Right cardiac atrium (tissue), 5 donors: Measurements from ENCODE around the gene FKBP10. TPM values are rescaled to one million over a fixed set of nuclear protein-coding genes. Genes with fewer than 3 reads are reported as not detected.

Experiments
- ATAC-seq, 2 donors: fragments of 200-7000 bp; cut with Tn5 transposase; one replicate each; pipeline versions ENCODE4 v1.8.0 to v1.9.1; 2020; ENCODE audit warnings: moderate library complexity in 2 of 2, mild to moderate bottlenecking in 1 of 2
- DNase-seq, 3 donors: peaks; one replicate each; pipeline ENCODE4 v3.0.0-alpha.2; 2020
- H3K27ac ChIP-seq: one replicate; pipeline ENCODE4 v1.5.1; 2013; ENCODE audit warnings: mild to moderate bottlenecking, low read length, control low read depth, moderate library complexity
- H3K27me3 ChIP-seq: one replicate; pipeline ENCODE4 v1.6.1; 2013; ENCODE audit not compliant: control insufficient read depth, insufficient read depth
- H3K4me1 ChIP-seq: one replicate; pipeline ENCODE4 v1.6.1; 2013; ENCODE audit warnings: low read length; ENCODE audit not compliant: control insufficient read depth, insufficient read depth
- H3K4me3 ChIP-seq: one replicate; pipeline ENCODE4 v1.5.1; 2013; ENCODE audit warnings: low read length, control low read depth
- H3K9me3 ChIP-seq: one replicate; pipeline ENCODE4 v1.6.1; 2013; ENCODE audit warnings: low read length; ENCODE audit not compliant: control insufficient read depth
- WGBS: extraction: QIAGEN DNeasy Blood & Tissue Kit; methylation state at CpG from one replicate; pipeline ENCODE4 v1.1.7; 2013; 5-methylcytosine and 5-hydroxymethylcytosine counted together
- intact Hi-C, 4 donors: fragments of 100-400 bp; cut with DNase I; formaldehyde crosslinking; loops; one replicate each; pipeline versions ENCODE4 v1.11.0 to v1.14.0; 2022 to 2023
- polyA plus RNA-seq: library from polyadenylated mRNA; stranded (reverse); fragments of 200-250 nt; gene quantifications from one replicate; pipeline ENCODE4 v1.2.3, GENCODE V29; 2013
- total RNA-seq, 4 donors: library from RNA; stranded (reverse); fragmentation: NEBNext Ultra II Directional; extraction: Animal tissue kit (Norgen Biotek cat#: 25700); gene quantifications; one replicate each; pipeline ENCODE4 v1.2.1, GENCODE V29; 2021
- donor health status: healthy with polysubstance abuse.
- donor health status: DM: no; HTN: yes; CAD: no.
- donor health status: DM: no; HTN: no; CAD: no.
- donor health status: DM: no; HTN: yes; CAD: no; lungs with severe emphysema.
- donor health status: DM: yes; HTN: yes; CAD: no.

Gene FKBP10
- total and polyA plus RNA-seq, 5 donors = 24.8 to 42.7 (median 36.7) TPM

DNA sequence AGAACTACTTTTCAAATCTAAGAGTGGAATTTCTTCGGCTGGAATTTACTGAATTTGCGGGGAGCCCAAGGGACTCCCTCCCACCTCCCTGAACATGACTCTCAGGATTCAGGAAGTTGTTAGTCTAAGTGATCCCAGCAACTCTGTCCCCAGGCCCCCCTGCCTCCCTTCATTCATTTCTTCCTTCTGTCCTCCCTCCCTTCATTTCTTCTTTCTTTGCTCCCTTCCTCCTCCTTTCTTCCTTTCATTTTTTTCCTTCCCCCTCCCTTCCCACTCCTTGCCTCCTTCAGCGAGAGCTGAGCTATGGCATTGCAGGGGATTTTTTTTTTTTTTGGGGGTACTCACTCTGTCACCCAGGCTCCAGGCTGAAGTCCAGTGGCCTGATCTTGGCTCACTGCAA, 15.4 kb upstream of the FKBP10 start:
- DNase-seq (no peak), ATAC-seq (no peak)
- no peak overlapping the region for H3K27ac ChIP-seq
- WGBS = 87% methylated on average over 3 of the region's 3 CpGs
- H3K9me3 ChIP-seq = no peaks in the 10 kb centered on the region
- peaks cover 17% of the 10 kb centered on the region for H3K4me1 ChIP-seq
- no peak overlapping the region for H3K4me3 ChIP-seq
- intact Hi-C loops = no loop called here
- H3K27me3 ChIP-seq = no peaks in the 10 kb centered on the region

DNA sequence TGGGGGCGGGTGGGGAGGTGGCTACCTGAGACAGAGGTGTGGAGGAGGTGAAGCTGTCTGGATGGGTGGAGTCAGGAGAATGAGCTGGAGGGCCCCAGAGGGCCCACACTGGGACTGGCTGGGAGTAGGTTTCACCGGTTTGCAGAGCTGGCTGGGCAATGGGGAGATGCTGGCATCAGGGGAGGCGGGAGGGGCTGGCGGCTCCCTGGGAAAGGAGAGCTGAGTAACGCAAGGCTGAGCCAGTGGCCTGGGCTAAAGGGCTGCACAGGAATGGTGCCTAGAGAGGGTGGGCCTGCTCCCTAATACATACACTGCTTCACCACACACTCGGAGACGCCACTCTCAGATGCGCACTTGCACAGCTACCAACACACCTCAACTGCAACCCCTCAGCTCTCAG, 13.4 kb upstream of the FKBP10 start:
- Histone ChIP-seq H3K27me3 (no peaks in the 10 kb centered on the region), H3K4me1 (no peaks in the 10 kb centered on the region), H3K9me3 (no peaks in the 10 kb centered on the region), H3K27ac (no peak overlapping the region), H3K4me3 (no peak overlapping the region)
- no peak for DNase-seq
- no peak for ATAC-seq
- intact Hi-C loops = no loop called here
- 91% methylated on average over 8 of the region's 8 CpGs for WGBS

DNA sequence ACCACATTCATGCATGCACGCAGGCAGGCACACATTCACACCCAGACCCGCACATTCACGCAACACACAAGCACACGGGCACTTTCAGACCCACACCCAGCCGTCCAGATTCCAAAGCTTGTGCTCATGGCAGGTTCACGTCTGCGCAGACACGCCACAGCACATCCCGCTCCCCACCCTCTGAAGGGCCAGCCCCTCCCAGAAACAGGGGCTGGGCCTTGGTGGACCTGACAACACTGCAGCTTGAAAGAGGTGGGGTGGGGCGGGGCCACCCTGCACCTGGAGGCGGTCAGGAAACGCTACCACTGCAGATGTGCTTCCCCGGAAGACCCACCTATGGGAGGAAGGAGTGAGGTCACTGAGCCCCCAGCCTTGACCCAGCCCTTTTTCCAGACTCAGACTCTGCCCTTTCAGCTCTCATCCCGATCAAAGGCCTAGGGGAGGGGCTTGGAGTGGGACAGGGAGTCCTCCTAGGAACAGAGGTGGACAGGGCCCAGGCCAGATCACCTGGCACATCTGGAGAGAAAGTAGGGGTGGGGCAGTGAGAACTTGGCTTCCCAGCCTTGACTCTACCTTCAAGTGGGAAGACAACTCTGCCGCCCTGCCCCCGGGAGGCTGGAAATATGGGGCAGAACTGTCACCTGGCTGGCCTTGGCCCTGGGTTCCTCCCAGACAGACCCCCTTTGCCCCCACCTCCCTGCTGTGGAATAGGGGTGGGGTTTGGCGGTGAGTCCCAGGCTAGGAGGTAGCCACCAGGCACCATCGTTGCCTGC, 12.0 kb upstream of the FKBP10 start:
- Histone ChIP-seq H3K27ac (no peak overlapping the region), H3K4me3 (no peak overlapping the region), H3K9me3 (no peaks in the 10 kb centered on the region), H3K27me3 (no peaks in the 10 kb centered on the region), H3K4me1 (no peaks in the 10 kb centered on the region)
- ATAC-seq (peak; percentile 52 to 54), DNase-seq (no peak)
- WGBS = 49% methylated on average over 18 of the region's 18 CpGs
- intact Hi-C loops = loop anchor here in 3 of 4 donors (1.0 to 2.0 kb wide), 3 partner anchors 61 to 62 kb away; no protein-coding TSS in a partner anchor

DNA sequence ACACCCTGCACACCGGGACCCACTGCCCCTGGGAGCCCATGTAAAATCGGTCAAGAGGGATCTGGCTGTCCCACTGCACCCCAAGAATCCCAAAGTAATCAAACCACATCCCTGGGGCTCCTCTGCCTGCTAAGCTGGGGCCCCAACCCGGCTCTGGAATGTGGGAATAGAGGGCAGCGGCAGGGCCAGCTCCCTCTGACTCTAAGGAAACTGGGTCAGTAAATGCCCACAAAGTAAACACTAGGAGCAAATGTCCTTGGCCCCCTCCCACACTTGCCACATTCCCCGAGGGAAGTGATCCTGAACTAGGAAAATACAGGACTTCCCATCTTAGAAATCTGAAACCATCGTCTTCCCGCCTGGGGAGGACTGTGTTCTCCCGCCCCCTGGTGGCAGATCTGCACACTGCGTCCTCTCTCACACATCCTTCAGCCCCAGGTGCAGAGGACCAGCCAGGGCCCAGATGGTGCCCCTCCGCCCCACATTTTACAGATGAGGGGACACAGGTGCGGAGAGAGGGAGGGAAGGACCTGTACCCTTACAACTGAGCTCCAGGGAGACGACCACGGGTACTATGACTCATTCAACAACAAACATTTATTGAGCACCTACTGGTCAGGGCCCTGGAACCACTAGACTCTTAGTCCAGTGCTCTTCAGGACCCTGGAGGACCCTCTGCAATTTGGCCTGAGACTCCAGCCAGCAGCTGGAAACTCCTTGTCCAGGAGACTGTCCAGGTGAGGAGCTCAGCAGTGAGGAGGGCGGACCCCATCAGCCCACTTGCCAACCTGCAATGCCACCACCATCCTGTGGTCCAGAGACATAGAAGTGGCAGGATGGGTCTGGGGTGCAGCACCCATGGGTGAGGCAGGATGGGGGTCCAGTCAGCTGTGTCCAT, 11.2 kb upstream of the FKBP10 start:
- Histone ChIP-seq H3K27ac (no peak overlapping the region), H3K4me3 (no peak overlapping the region), H3K9me3 (no peaks in the 10 kb centered on the region), H3K27me3 (no peaks in the 10 kb centered on the region), H3K4me1 (no peaks in the 10 kb centered on the region)
- intact Hi-C loops = loop anchor here (1.0 to 2.0 kb wide), 3 partner anchors 62 to 63 kb away; no protein-coding TSS in a partner anchor
- ATAC-seq (peak; percentile 78 to 83), DNase-seq (peak; percentile 77 to 94 (median 91))
- 14% methylated on average over 14 of the region's 14 CpGs for WGBS

DNA sequence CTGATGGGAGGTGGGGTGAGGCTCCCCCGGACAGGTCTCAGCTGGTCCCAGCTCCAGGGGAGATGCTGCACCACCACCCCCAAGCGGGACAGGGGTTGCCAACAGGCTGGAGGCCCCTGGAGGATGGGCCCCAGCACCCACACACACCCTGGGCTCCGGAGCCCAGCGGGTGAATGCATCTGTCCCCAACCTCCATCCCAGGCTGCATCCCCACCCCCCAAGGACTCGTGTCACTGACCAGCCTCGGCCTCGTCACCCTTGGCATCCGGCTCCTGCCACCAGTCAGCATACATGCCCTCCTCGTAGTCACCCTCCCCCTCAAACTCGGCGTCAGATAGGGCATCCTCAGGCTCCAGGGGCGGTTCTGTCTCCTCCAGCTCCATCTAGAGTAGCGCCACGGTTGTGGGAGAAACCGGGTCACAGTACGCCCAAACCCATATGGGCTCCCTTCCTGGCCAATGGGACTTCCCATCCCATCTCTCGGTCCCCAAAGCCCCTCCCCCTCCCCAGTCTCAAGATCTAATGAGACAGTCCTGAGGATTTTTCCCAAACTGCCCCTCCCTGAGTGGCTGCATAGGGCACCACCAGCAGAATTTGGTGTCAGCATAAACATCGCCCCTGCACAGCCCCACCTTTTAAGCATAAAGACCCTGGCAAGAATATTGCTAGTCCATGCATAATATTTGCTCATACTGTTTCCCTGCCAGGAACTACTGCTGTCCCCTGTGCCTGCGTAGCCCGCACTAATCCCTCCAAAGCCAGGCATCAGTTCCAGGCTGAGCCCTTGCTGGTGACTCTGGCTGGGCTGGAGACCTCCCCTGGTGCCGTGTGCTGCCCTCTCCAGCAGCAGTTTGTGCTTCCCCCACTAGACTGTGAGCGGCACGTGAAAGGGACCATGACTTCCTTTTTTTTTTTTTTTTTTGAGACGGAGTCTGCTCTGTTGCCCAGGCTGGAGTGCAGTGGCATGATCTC, 9.5 kb upstream of the FKBP10 start:
- Histone ChIP-seq H3K27me3 (no peaks in the 10 kb centered on the region), H3K4me1 (no peaks in the 10 kb centered on the region), H3K4me3 (no peak overlapping the region), H3K27ac (no peak overlapping the region), H3K9me3 (no peaks in the 10 kb centered on the region)
- ATAC-seq = no peak
- no peak for DNase-seq
- 72% methylated on average over 24 of the region's 24 CpGs for WGBS
- intact Hi-C loops = loop anchor here in 1 of 4 donors (2.0 kb wide), 1 partner anchor 65 kb away; no protein-coding TSS in a partner anchor

DNA sequence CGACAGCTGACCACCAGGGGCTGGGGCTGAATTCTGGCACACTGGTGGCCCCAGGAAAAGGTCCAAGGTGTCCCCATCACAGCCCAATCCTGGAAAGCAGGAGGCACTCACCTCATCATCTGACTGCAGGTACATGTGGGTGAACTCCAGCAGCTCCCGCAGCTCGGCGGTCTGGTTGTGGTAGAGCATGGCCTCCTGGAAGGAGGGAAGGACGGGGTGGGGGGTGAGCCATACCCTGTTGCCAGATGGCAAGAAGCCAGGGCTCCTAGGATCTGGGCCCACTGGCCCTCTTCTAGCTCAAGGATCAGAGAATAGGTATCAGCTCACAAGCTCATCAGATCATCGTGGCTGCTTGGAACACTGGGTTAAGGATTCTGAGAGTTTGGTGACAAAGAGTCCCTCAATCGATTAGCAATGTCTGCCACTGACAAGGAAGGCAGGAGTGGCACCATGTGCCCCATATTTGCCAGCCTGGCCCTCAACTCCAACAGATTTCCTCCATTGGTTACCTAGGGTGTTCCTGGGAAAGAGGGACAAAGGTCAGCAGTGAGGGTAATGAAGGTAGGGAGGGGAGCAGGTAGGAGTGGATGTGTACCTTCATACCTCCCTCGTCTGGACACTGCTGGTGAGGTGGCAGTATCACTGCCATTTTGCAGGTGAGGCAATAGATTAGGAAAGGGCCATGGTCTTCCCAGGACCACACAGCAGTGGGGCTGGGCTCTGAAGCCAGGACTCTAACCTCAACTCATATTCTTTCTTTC, 5.9 kb upstream of the FKBP10 start:
- H3K27ac ChIP-seq = no peak overlapping the region
- intact Hi-C loops = no loop called here
- H3K4me1 ChIP-seq = no peaks in the 10 kb centered on the region
- no peak for ATAC-seq
- no peaks in the 10 kb centered on the region for H3K27me3 ChIP-seq
- H3K4me3 ChIP-seq = no peak overlapping the region
- no peak for DNase-seq
- H3K9me3 ChIP-seq = no peaks in the 10 kb centered on the region
- 88% methylated on average over 8 of the region's 8 CpGs for WGBS

DNA sequence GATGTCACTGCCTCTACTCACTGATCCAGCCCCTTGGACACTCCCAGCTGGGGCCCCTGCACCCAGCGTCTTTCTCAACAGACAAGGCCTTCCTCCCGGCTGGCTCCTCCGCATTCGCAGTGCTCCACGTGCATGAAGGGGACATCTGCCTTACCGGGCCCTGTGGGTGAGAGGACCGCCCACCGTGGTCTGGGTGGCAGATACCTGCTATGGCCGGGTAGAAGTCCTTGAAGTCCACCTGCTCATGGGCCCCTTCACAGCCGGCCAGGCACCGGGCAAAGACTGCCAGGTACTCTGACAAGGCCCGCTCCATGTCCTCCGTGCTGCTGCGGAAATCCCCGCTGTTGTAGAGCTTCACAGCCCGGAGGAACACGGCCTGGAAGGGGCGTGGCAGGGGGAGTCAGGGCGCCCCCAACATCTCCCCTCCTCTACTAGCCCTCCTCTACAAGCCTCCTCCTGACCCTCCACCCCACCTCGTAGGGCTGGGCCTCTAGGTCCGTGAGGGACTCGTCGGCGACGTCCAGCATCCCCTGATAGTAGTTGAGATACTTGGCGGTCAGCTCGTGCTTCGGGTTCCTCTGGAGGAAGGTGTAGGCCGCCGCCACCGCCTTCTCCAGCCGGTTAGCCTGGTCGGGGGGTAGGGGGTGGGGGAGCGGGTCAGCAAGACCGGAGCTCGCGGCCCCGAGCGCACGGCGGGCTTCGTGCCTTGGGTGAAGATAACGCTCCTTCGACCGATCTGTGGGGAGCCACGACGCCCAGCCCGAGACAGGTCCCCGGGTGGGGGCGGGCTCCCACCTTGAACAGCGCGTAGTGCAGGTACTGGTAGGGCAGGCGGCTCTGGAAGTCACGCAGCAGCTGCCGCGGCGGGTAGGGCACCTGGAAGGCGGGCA, 1.9 kb upstream of the FKBP10 start:
- ATAC-seq (peak in 1 of 2 donors; percentile 2), DNase-seq (peak in 1 of 3 donors; percentile 52)
- Histone ChIP-seq H3K4me3 (peak overlapping the region; percentile 64), H3K9me3 (no peaks in the 10 kb centered on the region), H3K4me1 (no peaks in the 10 kb centered on the region), H3K27ac (peak overlapping the region; percentile 19), H3K27me3 (no peaks in the 10 kb centered on the region)
- WGBS = 26% methylated on average over 58 of the region's 58 CpGs
- intact Hi-C loops = no loop called here

DNA sequence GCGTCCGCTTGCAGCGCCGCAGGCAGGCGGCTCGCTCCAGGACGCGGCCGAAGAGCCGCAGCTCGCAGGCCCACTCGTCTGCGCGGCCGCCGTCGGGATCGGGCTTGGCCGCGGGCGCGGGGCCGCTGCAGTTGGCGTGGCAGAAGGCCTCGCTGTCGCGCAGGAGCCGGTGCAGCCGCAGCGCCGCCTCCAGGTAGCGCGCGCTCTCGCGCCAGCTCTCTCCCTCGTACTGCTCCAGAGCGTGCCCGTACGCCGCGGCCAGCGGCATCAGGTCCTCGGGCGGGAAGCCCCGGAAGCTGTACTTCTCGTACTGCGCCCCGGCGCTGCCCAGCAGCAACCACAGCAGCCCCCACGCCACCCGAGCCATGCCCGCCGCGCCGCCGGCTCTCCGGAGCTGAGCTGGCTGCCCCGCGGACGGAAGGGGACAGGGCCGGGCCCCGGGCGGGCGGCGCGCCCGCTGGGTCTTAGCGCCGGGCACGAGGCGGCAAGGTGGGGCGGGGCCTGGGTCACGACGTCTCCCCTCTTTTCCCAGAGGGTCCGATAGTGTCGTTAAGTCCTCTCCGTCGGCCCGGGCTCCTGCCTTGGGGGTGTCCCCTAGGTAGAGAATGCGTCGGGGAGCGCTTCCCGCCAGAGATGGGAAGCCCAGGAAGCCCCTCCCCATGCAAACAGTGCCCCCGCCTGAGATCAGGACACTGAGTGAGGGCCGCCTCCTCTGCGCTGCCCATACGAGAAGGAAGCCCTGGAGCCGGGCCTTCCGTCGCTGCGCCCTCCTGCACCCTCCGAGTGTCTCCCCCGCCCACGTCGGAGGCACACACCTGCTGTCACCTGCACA, 1.0 kb upstream of the FKBP10 start, which contains the start of gene P3H4:
Gene P3H4, minus strand, starts transcription at position 401 of the 832 bp plus-strand sequence. Its CDS starts 34 bp downstream, at position 367.
- ATAC-seq (peak; percentile 86 to 88), DNase-seq (peak; percentile 81 to 93 (median 91))
- Histone ChIP-seq H3K4me3 (peak within 1 kb of the TSS; percentile 64), H3K4me1 (no peaks in the 10 kb centered on the region), H3K27me3 (no peaks in the 10 kb centered on the region), H3K27ac (peak within 1 kb of the TSS; percentile 19), H3K9me3 (no peaks in the 10 kb centered on the region)
- intact Hi-C loops = no loop called here
- WGBS = under 1% methylated on average over 96 of the region's 96 CpGs
